GM19468 (cell line): Measurements from ENCODE around the gene GIT2.
"Not testable (repeated sequence)": the region's sequence is repeated elsewhere in the genome, so short reads cannot be mapped to it uniquely, and the experiment has no call there.

Experiments used
- ATAC-seq: cut with Tn5 transposase; IDR thresholded peaks from one replicate; pipeline ENCODE4 v1.9.1; 2021; ENCODE audit warnings: mild to moderate bottlenecking, moderate library complexity, moderate number of reproducible peaks; ENCODE audit not compliant: unreplicated experiment; ENCODE audit errors: extremely low read depth

Gene GIT2

GRCh38 chr12:109897029-109897428 lies 99.1 kb downstream of the GIT2 start:
- no peak for ATAC-seq

DNA sequence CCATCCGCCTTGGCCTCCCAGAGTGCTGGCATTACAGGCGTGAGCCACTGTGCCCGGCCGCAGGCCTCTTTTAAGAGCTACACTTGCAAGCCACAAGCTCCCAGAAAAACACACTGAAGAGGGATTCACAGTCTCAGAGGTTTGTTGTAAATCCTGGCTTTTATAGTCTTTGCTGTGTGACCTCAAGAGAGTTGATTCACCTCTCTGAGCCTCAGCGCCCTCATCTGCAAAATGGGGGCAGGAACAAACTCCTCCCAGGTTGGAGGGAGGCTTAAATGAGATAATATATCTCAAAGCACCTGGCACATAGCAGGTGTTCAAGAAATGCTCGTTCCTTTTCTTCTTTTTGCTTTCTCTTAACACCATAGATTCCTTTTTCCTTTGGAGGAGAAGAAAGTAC lies 100.0 kb downstream of the GIT2 start:
- no peak for ATAC-seq

- no peak for ATAC-seq
Measured at GRCh38 chr12:109894939-109895338, 101.2 kb downstream of the GIT2 start.

DNA sequence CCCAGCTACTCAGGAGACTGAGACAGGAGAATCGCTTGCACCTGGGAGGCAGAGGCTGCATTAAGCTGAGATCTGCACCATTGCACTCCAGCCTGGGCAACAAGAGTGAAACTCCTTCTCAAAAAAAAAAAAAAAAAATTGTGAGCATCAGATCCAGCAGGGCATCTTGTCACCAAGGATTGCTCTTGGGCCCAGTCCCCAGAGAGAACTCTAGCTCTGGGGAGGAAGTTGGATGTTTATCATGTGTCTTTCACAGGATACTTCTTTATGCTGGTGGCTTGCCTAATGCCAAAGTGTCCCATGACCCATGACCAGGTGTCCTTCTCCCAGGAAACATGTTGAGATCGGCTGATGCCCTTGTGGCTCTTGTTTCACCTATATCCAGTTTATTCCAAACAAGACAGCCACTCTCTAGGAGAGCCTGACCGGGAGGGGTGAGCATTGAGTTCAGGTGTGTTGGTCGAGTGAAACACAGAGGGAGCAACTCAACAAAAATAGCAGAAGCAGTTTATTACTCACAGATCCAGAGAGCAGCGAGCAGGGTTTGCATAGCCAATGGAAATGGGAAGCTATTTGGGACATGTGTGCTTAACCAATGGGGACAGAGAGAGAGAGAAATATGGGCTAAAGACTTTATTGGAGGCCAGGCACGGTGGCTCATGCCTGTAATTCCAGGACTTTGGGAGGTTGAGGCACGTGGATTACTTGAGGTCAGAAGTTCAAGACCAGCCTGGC lies 102.7 kb downstream of the GIT2 start:
- ATAC-seq: no peak

DNA sequence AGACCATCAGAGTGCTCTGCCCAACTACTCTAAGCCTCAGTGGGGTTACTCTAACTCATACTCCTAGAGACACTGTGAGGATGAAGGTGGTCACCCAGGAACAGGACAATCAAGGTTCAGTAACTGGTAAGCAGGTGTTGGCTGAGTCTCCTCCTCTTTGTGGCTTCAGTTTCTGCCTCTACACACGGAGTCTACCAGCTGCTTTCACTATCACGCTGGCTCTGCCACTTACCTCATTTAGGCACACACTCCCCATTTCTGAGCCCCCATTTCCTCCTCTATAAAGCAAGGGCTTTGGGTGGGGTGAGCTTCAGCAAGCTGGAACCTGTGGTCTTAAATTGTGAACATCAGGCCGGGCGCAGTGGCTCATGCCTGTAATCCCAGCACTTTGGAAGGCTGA lies 103.4 kb downstream of the GIT2 start:
- peak; percentile 43 for ATAC-seq

DNA sequence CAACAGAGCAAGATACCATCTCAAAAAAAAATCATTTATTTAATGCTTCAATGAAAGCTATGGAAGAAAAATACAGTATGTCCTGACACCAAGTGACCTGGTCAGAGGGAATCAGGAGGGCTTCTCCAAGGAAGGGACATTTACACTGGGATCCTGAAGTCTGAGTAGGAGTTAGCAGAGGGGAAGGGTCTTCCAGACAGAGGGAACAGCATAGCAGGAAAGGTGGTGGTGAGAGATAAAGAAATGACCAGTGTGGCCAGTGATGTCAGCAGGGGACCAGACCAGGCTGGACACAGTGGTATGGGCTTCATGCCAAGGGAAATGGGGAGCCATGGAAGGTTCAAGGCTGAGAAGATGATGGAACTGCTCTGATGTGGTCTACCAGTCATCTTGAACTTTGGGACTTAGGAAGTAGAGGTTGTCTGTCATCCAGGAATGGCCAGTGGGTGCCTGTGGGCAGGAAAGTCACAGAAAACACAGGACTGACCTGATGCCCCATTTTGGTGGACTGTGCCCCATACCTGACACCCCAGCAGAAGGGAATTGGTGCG lies 103.9 kb downstream of the GIT2 start:
- no peak for ATAC-seq

GRCh38 chr12:109891731-109892130 lies 104.4 kb downstream of the GIT2 start:
- ATAC-seq: not testable (repeated sequence)

DNA sequence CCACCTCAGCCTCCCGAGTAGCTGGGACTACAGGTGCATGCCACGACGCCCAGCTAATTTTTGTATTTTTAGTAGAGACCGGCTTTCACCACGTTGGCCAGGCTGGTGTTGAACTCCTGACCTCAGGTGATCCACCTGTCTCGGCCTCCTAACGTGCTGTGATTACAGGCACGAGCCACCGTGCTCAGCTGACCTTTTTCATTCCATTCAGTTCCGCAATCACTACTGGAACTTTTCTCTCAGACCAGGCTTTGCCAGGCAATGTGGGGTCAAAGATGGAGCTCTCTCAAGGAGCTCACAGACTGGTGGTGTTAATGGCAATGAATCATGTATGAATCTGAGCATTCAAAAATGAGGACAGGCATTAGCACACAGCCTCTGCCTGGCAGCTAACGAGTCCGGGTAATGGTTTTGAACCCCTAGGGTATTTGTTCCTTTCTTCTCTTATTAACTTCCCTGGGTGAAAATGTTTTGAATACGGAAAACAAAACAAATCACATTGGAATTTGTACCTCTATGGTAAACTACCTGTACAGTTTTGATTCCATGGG lies 105.5 kb downstream of the GIT2 start:
- no peak for ATAC-seq

GRCh38 chr12:109888179-109889020 lies 107.8 kb downstream of the GIT2 start:
- no peak for ATAC-seq

GRCh38 chr12:109885616-109886015 lies 110.6 kb downstream of the GIT2 start:
- no peak for ATAC-seq

DNA sequence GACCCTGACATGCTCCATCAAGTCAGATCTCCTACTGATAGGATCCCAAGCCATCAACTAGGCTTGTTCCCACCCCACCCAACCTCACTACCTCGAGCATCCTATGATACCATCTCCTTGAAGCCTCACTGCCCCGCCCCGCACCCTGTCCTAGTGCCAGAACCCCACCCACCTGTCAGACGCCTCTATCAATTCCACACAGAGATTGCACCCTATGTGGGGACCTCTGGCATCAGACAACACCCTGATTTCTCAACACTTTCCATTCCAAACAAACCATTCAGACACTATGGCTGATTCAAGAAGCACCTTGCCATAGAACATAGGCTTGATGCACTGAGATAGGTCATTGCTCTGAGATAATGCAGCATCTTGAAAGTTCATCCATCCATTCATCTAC lies 112.7 kb downstream of the GIT2 start:
- no peak for ATAC-seq

DNA sequence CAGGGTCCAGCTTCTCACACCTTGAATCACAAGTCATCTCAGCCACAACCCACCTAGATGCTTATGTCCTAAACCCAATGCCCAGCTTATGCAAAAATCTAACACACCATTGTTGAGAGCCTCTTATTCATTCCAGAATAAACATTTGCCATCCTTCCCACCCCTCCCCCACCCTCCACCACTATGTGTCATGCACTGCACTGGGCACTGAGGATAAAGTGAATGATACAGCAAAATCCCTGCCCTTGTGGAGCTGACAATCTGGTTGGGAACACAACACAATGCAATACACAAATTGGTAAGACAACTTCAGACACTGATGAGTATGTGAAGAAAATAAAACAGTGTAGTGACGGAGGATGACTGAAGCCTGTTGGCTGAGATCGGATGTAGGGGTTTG lies 114.4 kb downstream of the GIT2 start:
- no peak for ATAC-seq

DNA sequence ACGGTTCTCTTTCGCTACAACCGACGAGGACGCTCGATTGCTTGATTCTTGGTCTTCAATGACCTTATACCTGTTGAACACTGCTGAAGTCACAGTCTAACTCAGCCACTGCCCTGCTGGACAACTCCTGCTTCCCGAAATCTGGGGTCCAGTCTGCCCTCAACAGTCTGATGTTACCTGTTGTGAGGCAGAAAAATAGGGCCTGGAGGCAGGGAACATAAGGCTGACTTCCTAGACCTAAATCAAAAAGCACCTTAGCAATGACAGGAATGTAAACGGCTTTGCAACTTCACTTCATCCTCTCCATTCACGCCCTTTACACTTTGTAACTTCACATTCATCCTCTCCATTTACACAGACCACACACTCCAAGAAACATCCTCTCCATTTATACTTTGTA lies 115.2 kb downstream of the GIT2 start:
- ATAC-seq: no peak

- peak; percentile 83 for ATAC-seq
Measured at GRCh38 chr12:109880043-109880931, 115.9 kb downstream of the GIT2 start, which contains the start of gene GLTP. Gene GLTP, minus strand, starts transcription at chr12:109880541. Its CDS starts 167 bp downstream, at chr12:109880374.
